Epithelial cell of esophagus (primary cell): Measurements from ENCODE around the gene SHISA7.

Source experiments
- DNase-seq: peaks from one replicate; pipeline ENCODE4 v3.0.0; 2010; ENCODE audit warnings: low read depth
- H3K4me3 ChIP-seq: 2 replicates; pipeline ENCODE4 v1.5.1; 2011; ENCODE audit warnings: mild to moderate bottlenecking, low read length, control low read depth
- CTCF ChIP-seq: IDR thresholded peaks from 2 replicates; pipeline ENCODE4 v1.5.1; 2011; ENCODE audit warnings: low read depth, mild to moderate bottlenecking, low read length, control low read depth, inconsistent platforms; ENCODE audit not compliant: insufficient read depth; ENCODE audit errors: missing control alignments

The SHISA7 gene

GRCh38 chr19:55488986-55489710, 46.0 kb upstream of the SHISA7 start:
- no peak overlapping the region for H3K4me3 ChIP-seq

DNA sequence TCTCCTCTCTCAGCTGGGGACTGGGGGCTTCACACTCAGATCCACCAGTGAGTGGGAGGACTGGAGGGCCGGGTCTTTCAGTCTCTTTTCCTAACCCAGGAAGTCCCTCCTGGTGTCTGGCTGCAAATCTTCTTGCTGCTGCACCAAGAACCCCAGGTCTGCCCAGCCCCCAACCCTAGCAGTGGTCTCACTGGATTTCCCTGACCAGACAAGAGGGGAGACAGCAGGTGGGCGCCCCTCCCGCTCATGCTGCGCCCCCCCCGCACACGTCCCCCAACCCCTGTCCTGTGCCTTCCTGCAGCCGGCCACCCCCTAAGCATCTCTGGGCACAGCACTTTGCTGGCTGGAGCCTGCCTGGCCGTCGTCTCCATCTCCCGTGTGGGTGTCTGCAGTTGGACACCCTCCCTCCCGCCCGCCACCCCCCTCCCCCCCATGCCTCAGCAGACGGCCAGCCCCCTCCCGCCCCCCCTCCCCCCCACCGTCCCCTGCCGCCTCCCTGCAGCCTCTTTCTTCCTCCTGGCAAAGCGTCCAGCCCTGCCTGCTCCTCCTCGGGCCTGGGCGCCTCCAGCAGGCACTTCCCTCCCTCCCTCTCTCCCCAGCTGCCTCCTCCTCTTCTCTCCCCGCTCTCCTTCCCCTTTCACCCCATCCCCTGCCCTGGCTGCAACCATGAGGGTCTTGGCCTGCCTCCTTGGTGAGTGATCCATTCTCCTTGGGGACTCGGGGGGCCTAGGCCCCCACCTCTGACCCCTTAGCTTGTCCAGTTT, 45.0 kb upstream of the SHISA7 start, which contains the start of gene SSC5D:
Gene SSC5D, plus strand, starts transcription at position 513 of the 764 bp plus-strand sequence. Its CDS starts 154 bp downstream, at position 667.
- DNase-seq, result no peak
- no peak within 1 kb of the TSS for H3K4me3 ChIP-seq
- TF ChIP-seq CTCF, result no peak

More at GRCh38 chr19:55488986-55489710, 46.0 kb upstream of the SHISA7 start:
- TF ChIP-seq CTCF, result no peak
- no peak for DNase-seq

GRCh38 chr19:55486971-55487923, 44.1 kb upstream of the SHISA7 start:
- H3K4me3 ChIP-seq, result no peak overlapping the region
- peak; percentile 87 for DNase-seq
- no peak for TF ChIP-seq CTCF

GRCh38 chr19:55486043-55486970, 43.2 kb upstream of the SHISA7 start:
- no peak for DNase-seq
- no peak overlapping the region for H3K4me3 ChIP-seq
- no peak for TF ChIP-seq CTCF

DNA sequence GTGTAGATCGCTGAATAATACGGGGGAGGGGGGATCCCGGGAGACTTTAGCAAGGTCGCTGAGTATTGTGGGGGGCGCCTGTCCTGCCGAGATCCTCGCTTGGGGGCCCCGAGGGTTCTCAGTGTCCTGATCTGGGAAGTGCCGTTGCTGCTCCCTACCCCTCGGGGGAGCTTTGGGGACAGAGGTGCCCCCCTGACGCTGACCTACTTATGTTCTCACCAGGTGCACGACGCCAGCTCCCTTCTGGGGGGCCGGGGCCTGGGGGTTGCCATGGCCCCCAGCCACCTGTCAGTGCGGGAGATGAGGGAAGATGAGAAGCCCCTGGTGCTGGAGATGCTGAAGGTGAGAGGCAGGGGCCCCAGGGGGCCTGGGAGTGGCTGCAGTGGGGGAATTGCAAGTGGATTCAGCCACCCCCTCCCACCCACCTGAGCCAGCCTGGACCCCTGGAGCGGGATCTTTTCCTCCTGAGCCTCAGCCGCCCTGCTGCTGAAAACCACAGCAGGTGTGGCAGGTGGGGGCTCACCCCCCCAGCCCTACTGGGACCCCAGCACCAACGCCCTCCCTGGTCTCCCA, 42.4 kb upstream of the SHISA7 start:
- no peak for TF ChIP-seq CTCF
- DNase-seq, result no peak
- H3K4me3 ChIP-seq, result peak overlapping the region; percentile 69
